NCI-H748 treated with DMSO at 0.1 percent for 48 hours (cell line): ENCODE results near the gene MYCBP.
"Not testable (repeated sequence)": the region's sequence is repeated elsewhere in the genome, so short reads cannot be mapped to it uniquely, and the experiment has no call there.

Experiments used
- DNase-seq: peaks from one replicate; lab custom pipeline; 2025; lab: John Stamatoyannopoulos, UW

The MYCBP gene, protein sequence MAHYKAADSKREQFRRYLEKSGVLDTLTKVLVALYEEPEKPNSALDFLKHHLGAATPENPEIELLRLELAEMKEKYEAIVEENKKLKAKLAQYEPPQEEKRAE

GRCh38 chr1:38873027-38873969, at the start of gene MYCBP:
Gene MYCBP (minus strand): TSS chr1:38873348. CDS start chr1:38873305, 43 bp downstream.
- DNase-seq, result peak; percentile 76

GRCh38 chr1:38919130-38919529, 46.0 kb upstream of the MYCBP start:
- DNase-seq, result no peak

DNA sequence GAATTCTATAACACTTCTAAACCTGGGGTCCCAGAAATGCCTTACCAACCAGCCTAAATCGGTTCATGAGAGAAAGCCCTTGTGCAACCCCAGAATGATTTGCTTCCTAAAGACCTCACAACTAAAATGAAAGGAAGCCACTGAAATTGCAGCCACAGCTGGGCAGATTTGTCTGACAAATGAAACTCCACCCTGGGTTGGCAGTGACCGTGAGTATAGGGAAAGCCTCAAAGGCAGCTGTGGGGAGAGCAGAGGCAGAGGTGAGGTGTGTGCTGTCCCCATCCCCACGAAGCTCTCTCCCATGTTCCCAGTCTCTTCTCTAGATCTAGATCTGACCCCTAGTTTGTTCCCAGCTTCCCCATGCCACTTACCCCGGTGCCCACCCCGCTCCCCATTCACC, 45.4 kb upstream of the MYCBP start:
- DNase-seq, result no peak

DNA sequence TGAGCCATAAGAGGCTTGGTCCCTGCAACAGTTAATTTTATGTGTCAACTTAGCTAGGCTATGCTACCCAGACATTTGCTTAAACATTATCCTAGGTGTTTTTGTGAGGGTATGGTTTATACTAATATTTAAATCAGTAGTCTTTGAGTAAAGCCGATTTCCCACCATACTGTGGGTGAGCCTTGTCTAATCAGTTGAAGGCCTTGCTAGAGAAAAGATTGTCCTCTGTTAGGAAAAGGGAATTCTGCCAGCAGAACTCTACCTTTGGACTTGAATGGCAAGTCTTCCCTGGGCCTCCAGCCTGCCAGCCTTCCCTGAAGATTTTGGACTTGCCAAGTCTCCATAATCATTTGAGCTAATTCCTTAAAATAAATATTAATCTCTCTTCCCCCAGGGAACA, 44.6 kb upstream of the MYCBP start:
- DNase-seq, result no peak

DNA sequence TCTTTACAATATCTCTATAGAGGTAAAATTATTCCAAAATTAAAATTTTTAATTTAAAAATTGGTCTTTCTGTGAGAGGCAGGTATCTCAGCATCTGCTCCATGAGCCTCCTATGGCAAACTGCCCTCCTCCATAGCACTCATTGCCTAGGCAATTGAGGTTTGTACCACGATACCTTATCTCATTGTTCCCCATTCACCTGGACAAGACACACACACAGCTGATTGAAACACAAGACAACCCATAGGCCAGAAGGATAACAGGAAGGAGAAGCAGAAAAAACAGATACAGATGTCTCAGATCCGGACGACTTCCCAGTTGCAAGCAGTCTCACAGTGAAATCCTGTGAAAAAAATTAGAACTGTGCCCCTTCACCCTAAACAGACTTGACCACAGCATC, 44.2 kb upstream of the MYCBP start:
- no peak for DNase-seq

DNA sequence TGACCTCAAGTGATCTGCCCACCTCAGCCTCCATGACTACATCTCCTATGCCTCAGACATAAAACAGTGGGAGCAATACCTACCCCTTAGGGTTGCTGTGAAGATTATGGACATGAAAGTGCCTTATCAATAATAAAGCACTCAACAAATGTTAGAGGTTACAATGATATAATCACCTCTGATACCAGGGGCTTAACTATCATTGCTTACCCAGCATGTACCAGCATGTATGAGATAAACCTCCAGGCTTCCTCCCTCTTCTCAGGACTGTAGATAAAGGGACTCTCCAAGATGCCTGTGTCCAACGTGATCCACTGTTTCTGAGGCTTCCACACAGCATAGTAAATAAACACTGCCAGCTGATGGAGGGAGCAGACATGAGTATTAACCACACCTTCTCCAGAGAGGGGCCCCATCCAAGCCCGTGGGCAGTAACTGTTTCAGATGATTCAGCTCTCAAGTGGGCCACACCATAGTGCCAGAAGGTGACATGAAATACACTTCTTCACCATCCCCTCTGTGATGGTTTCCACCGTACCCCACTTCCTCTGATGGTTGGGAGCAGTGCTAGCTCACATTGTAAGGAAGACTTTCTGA, 42.3 kb upstream of the MYCBP start:
- no peak for DNase-seq

DNA sequence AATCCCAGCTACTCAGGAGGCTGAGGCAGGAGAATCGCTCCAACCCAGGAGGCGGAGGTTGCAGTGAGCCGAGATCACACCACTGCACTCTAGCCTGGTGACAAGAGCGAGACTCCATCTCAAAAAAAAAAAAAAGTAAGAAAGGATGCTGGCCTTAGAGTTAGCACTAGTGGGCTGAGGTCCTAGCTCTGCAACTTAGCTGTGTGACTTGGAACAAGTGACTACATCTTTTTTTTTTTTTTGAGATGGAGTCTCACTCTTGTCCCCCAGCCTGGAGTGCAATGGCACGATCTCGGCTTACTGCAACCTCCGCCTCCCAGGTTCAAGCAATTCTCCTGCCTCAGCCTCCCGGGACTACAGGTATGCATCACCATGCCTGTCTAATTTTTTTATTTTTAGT, 41.8 kb upstream of the MYCBP start:
- DNase-seq, result not testable (repeated sequence)

- no peak for DNase-seq
Measured at GRCh38 chr1:38908821-38909220, 35.7 kb upstream of the MYCBP start.

DNA sequence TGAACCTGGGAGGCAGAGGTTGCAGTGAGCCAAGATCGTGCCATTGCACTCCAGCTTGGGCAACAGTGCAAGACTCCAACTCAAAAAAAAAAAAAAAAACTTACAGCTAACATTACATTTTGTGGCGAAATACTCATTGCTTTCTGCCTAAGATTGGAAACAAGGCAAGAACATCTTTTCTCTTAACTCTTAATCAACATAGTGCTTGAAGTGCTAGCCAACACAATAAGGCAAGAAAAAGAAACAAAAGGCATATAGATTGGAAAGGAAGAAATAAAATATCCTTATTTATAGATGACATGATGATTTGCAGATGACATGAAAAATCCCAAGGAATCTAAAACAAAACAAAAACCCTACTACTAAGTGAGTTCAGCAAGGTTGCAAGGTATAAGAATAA, 32.8 kb upstream of the MYCBP start:
- DNase-seq, result no peak

- DNase-seq, result no peak
Measured at GRCh38 chr1:38899560-38899959, 26.4 kb upstream of the MYCBP start.

- DNase-seq, result no peak
Measured at GRCh38 chr1:38898653-38899230, 25.6 kb upstream of the MYCBP start.

GRCh38 chr1:38896169-38896568, 23.0 kb upstream of the MYCBP start:
- DNase-seq, result no peak

- DNase-seq, result no peak
Measured at GRCh38 chr1:38892976-38893375, 19.8 kb upstream of the MYCBP start.

GRCh38 chr1:38891753-38892152, 18.6 kb upstream of the MYCBP start:
- no peak for DNase-seq

DNA sequence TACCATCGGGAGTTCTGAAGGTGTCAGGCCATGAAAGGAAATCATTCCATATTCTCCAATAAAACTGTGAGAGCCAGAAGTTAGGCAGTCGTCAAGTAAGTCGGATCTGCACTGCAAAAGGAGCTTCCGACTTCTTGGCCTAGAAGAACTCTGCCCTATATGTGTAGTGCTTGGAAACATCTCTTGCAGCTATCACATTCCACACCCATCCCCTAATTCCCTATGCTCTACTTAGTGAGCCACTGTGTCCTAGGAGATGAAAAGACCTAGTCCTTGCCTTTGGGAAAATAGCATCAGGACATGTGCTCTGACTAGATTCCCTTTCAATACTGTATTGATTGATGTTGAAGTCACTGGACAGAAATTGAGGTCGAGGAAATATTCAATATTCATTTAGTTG, 16.4 kb upstream of the MYCBP start:
- DNase-seq, result no peak

- no peak for DNase-seq
Measured at GRCh38 chr1:38888423-38889333, 15.5 kb upstream of the MYCBP start.

GRCh38 chr1:38885092-38885491, 11.9 kb upstream of the MYCBP start:
- no peak for DNase-seq

DNA sequence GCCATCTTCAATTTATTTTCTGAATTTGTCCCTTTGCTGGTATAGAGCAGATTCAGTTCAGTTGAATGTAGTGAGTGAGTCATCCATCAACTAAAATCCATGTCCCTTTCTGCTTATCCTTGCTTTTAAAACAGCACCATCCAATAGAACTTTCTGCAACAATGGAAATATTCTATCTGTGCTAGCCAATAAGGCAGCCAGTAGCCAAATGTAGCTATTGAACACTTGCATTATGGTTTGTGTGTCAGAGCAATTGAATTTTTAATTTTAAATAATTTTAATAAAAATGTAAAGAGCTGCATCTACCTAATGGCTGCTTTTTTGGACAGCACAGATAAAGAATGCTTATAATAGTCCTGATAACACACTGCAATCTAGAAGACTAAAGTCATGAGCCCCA, 8.3 kb upstream of the MYCBP start, which contains the start of gene GJA9:
Gene GJA9 (minus strand): TSS at position 101 of the 400 bp plus-strand sequence. CDS start 5,489 bp downstream, outside the sequence.
- no peak for DNase-seq

- no peak for DNase-seq
Measured at GRCh38 chr1:38875811-38876210, 2.7 kb upstream of the MYCBP start.

DNA sequence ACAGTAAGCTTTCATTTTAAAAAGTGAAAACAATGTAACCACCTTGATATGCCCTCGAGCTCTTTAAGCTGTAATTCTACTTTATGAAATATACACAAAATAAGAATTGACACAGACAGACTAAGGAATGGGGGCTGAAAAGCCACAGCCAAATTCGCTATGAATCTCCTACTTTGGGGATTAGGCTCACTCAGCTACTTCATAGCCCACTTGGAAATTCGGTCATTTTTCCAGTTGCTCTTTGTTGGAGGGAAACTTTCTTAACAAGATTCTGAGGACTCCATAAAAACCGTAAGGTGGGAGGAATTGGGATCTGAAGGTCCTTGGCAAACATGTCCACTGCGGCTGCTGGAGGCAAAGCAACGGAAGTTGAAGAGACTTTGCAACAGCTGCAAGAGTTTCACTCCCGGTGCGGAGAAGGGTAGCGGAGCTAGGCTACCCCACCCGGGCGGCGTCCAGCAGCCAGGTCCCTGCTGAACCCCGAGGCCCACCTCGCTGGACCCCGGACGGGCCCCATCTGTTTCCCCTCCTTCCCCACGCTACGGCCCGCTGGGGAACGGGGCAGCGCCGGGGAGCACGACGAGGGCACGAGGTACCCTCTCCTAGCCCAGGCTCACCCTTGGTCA, 634 bp downstream of the MYCBP start:
- no peak for DNase-seq

- no peak for DNase-seq
Measured at GRCh38 chr1:38870996-38871395, 2.2 kb downstream of the MYCBP start.
